HG02938 (cell line): ENCODE data around the gene FRA10AC1.

Source experiments
- ATAC-seq: cut with Tn5 transposase; IDR thresholded peaks from one replicate; pipeline ENCODE4 v1.9.1; 2021; ENCODE audit warnings: mild to moderate bottlenecking, moderate library complexity; ENCODE audit not compliant: unreplicated experiment

The FRA10AC1 gene

GRCh38 chr10:93630625-93631557 lies 71.5 kb downstream of the FRA10AC1 start:
- no peak for ATAC-seq

- no peak for ATAC-seq
Observed at GRCh38 chr10:93629647-93630305, 72.6 kb downstream of the FRA10AC1 start.

GRCh38 chr10:93628858-93629257 lies 73.5 kb downstream of the FRA10AC1 start:
- no peak for ATAC-seq

- no peak for ATAC-seq
Observed at GRCh38 chr10:93622942-93623341, 79.5 kb downstream of the FRA10AC1 start.

GRCh38 chr10:93620925-93621324 lies 81.5 kb downstream of the FRA10AC1 start:
- no peak for ATAC-seq
